GM19025 (cell line): ENCODE measurements around the gene PPP2R2B.
"Not testable (repeated sequence)": the region's sequence is repeated elsewhere in the genome, so short reads cannot be mapped to it uniquely, and the experiment has no call there.

Source experiments
- ATAC-seq: cut with Tn5 transposase; IDR thresholded peaks from one replicate; pipeline ENCODE4 v1.9.1; 2021; ENCODE audit warnings: mild to moderate bottlenecking, low read depth, moderate library complexity; ENCODE audit not compliant: unreplicated experiment

The PPP2R2B gene

DNA sequence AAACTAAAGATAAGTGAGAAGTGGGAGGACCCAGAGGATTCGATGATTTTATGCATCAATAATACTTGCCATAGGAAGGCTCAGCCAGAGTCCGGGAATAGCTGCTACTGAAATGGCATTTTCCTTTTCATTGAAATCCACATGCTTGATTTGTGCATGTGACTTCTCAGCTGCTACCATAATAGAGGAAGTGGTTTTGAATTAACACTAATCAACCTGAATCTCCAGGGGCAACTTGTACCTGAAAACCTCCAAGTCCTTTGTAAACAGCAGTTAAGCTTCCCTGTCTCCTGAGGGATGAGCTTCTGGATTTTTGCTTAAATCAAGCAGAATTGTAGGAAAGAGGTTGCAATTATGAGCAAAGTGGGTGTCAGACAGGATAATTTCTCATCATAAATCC, 124.9 kb downstream of the PPP2R2B start:
- ATAC-seq: no peak

DNA sequence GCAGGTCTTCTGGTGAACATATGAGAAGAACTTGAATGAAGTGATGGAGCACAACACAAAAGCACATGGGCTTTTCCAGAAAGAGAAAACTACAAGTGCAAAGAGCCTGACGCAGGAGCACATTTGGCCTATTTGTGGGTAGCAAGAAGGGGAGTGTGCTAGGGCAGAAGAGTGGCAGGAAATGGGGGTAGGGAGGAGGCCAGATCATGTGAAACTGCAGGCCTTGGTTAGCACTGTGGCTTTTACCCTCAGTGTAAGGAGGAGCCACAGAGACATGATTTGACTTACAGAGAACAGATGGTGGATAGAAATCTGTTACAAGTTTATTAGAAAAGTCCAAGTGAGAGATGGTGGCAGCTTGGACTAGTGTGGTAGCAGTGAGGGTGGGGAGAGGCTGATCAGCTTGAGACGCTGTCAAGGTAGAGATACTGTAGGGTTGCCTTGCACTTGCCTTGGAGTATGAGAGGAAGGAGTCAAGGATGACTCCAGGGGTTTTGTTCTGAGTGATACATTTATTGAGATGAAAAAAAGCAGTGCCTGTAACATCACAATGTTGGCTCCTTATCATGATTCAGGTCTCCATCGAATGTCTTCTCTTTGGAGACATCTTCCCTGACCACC, 126.7 kb downstream of the PPP2R2B start:
- peak; percentile 99 for ATAC-seq

DNA sequence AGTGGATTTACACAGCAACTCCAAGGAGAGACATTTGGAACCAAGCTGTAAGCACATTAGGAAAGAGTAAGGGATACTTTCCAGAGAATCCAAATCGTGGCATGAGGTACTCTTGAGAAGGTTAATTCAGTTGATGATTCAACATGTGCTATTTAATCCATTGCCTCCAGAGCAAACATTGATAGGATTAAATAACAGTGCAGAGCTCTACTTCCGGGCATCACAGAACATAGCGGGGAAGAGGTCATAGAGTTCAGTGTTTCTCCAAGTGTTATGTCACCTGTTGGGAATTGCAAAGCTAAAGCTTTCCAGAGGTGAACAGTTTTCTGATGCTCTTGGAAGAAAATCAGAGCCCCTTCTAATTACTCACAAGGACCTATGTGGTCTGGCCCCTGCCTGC, 127.5 kb downstream of the PPP2R2B start:
- ATAC-seq: no peak

DNA sequence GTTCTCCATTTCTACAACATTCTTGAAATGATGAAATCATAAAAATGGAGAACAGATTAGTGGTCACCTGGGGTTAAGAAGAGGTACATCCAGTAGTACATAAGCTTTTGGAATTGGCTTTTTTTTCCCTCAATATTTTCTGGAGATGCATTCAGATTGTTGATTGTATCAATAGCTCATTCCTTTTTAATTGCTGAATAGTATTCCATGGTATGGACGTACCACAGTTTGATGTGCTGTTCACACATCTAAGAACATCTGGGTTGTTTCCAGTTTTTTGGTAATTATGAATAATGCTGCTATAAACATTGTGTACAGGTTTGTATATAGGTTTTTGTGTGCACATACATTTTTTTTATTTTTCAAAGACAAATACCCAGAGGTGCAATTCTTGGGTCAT, 130.0 kb downstream of the PPP2R2B start:
- no peak for ATAC-seq

DNA sequence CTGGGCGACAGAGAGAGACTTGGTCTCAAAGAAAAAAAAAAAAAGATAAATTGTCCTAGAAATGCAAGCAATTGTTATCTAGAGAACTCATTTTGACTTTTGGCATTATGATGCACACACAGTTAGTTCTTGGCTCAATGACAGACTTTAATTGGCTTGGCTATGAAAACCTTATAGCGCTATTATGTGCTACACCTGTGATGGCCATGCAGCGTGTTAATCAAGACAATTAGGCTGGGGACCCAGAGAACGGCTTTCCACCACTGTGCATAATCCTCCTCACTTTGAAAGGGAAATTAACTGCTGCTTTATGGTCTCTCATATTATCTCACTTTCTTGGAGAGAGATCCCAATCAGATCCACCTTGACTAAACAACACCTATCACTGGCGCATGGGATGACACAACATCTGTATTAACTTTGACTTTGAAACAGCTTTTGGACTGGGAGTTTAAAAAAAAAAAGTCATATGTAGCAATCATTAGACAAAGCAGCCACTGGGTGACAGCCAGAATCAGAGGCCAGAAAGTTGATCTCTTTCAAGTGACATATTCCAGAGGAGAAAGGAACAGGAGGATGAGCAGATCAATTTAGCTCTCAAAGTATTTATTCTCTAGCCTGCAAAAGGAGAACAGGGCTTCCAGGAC, 132.5 kb downstream of the PPP2R2B start:
- ATAC-seq: no peak

DNA sequence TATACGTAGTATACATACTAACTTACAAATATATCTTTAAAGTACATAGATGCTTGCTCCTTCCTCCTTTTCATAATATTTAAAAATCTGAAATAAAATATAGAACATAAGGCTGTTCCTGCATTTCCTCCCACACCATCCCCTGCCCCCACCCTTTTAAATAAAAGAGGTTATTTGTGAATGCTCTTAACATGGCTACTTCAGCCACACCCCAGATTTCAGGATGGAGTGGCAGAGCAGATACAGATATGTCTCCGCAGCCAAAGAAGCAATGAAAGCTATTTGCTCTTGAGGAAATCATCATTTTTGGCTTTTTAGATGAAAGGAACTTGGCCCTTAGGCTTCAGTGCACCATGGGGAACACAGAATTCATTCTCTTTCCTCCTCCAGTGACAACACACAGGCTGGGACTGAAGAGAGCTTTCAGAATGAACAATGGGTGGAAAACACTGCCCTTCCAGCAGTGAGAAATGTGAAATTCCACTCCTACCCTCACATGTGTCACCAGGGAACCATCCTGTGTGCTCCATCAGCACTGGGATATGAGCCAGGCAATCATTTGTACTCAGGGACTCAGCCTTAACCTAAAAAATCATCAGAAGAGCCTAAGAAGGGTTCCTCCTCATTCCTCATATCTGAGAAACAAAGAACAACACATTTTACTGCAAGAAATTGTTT, 134.3 kb downstream of the PPP2R2B start:
- no peak for ATAC-seq

DNA sequence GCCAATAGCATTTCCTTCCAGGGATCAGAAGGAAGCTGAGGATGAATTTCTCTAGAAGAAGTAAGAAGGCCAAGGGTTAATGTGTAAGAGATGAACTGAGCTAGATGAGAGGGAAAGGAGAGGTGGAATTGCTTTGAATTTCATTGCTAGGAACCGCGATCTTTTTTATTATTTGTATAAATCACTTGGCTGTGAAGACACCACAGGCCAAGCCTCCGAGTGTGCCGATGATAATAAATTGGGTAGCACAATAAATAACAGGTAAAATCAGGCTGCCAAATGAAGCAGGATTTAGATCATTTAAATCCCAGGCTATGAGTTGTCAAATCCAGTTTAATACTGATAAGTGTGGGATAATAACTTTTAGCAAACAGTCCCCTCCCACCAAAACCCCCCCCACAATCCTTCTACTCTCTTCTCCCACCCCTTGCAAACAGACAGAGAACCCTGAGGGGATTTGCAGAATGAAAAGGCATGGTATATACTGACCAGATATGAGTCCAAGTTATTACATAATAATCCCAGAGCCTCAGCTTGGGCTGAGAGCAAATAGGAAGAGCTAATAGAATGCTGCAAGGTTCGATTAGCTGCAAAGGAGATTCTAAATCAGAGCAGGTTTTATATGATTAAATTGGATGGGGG, 143.5 kb downstream of the PPP2R2B start:
- ATAC-seq: no peak

DNA sequence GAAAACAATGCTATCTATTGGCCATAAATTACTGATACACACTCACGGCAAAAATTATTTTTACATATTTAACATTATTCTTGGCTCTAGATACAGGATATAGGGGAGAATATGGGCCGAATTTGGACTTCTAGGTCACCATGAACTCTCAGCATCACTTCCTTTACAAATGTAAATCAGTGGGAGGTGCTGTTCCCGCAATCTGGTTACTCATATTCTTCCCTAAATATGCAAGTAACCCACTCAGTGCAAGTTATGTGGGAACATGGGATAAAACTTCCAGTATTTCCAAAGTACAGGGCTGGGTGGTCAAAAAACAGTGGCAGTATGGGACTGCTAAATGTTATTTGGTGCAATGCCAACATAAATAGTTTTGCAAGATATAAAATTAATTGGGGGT, 145.6 kb downstream of the PPP2R2B start:
- ATAC-seq: no peak

DNA sequence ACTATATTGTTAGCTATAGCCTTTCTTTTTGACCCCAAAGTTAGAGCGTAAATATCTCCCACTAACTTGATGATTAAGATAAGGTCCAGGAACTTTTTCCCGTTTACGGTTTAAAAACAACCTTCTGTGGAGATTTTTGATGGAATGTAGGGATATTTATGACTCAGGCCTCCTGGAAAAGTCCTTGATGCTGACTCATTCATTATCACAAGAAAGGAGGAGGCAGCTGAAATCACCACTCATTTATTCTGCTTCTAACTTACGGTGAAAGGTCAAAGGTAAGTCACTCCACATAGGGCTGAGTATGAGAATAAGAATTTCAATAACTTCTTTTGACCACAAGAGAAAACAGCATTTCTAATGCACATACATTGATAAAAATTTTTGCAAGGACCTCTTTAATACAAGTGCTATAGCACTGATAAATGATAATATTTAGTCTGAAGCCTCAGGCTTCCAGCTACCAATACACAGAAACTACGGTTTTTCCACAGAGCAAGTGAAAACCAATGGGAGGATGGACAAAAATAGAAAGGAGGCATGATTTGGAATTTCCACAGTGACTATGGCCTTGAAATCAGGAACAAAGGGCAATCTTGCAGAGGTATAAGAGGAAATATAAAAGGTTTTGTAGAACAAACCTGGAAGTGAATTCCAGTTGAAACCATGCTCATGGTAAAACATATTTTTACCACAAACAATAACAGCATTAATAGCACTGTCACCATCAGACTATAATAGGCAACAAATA, 146.5 kb downstream of the PPP2R2B start:
- no peak for ATAC-seq

DNA sequence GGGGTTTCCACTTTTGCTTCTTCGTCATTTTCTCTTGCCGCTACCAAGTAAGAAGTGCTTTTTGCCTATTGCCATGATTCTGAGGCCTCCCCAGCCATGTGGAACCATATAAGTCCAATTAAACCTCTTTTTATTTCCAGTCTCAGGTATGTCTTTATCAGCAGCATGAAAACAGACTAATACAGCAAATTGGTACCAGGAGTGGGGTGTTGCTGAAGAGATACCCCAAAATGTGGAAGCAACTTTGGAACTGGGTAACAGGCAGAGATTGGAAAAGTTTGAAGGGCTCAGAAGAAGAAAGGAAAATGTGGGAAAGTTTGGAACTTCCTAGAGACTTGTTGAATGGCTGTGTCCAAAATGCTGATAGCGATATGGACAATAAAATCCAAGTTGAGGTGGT, 149.8 kb downstream of the PPP2R2B start:
- ATAC-seq: not testable (repeated sequence)

DNA sequence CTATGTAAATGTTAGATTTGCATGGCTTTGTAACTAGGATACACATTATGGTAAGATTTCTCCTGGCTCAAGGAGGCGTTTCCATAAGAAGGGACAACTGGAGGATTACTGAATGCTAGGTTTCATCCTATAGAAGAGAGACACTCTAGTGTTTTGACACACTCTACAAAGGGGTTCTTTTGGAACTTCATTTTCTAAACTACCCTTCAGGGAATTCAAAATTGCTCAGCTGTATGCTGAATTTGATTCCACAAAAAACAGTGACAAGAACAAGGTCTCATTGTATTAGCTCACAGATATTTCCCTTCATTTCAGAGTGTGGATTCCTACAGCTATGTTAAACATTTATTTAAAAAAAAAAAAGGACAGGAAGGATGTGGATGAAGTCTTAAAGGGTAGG, 151.7 kb downstream of the PPP2R2B start:
- ATAC-seq: no peak

DNA sequence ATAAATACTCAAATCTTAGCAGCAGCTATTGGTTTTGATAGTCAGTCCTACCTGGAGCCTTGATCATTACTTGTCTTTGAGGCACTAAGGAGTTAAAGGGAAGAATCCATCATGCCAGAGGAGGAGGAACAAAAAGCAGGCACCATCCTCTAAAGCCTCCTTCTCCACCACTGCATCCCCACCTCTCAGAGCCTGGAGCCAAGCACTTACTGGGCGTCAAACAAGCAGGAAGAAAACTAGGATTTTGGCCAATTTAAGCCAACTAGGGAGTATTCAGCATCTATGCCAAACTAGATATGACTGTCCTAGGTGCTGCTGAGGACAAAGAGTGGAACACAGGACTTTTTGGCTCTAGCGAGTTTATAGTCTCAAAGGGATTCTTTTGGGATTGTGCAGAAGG, 152.5 kb downstream of the PPP2R2B start:
- no peak for ATAC-seq

DNA sequence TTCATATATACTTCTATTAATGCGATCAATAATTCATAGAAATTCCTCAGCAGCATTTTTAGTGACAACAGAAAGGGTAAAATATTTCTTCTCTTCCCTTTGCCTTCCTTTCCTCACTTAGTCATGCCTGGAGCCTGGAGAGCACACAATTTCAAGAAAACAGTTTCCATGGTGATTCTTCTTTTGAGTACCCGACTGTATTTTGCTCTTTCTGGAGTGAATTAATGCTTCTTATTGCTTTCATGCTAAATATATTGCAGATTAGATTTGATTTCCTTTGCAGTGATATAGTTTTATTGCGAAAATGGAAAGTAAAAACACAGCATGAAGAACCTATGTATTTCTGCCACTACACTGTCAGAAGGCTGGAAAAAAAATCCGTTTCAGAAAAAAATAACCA, 153.5 kb downstream of the PPP2R2B start:
- no peak for ATAC-seq

DNA sequence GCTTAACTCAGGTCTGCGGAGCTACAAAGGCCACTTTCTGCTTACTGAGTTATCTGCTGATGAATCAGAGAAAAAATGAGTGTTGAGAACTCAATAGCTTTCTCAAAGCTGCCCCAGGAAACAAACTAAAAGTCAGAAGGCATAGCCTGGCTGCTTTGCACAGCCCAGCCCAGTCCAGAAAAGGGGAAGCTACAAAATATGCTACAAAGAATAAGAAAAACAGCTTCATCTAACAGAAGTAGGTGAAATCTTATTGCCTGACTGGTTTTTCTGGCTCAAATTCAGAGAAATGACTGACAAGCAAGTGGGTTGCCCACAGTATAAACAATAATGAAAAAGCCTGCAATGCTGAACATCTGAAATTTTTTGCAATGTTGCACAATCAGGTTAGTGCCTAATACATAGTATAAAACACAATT, 156.2 kb downstream of the PPP2R2B start:
- no peak for ATAC-seq

DNA sequence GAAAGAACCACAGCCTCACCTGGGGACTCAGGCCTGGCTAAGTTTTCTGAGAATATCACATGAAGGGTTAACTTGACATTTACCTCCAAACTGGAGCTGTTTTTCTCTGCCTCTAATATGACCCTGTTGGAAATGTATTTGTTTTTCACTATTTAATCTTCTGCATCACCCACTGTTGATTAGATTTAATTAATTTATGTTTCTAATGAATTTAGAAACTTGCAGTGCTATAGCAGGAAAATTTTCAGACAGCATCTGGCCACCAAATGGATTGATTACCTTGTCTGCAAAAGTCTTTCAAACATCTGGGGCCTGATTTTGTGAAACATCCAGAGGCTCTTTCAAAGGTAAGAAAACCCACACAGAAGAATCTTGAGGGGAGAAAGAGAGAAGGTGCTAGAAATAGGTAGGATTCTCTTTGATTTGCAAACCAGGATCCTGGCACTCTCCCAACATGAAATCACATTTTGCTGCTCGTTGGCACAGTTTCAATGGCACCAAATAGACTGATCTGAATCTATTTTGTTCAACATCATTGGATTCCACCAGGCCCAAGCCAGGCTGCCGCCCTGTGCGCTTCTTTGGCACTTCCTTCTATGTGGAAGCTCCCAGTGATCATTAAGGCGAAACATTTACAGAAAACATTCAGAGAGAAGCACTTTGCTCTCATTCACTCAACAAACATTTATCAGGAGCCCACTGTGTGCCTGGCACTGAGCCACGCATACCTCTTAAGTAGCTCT, 157.3 kb downstream of the PPP2R2B start:
- ATAC-seq: no peak

DNA sequence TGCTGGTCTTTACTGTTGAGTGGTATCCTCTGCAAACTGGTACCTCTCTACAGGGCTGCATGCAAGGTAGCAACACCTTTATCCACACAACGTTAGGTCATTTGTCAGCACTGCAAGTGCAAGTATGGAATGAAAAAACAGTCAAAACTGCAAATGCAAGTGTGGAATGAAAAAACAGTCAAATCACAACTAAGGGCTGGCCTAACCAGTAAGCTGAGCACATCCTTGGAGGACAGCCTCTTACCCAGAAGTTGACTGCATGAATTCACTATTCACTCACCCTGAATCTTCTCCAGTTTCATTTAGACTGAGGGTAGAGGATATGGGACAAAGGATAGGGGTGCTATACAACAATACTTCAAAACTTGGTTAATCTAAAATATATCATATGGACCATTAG, 158.4 kb downstream of the PPP2R2B start:
- ATAC-seq: no peak

DNA sequence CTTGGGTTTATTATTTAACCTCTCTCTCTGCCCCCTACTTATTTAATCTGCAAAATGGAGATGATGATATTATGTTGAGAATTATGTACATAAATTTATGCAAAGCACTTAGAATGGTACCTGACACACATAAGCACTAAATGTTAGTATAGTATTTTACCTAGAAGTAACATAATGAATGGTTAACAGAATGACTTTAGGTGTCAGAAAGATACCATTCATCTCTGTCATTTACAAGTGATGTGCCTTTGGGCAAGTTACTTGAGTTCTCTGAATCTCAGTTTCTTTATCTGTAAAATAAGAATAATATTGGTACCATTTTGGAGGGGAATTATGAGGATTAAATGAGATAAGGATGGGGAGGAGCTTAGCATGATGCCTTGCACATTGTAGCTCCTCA, 159.4 kb downstream of the PPP2R2B start:
- no peak for ATAC-seq

DNA sequence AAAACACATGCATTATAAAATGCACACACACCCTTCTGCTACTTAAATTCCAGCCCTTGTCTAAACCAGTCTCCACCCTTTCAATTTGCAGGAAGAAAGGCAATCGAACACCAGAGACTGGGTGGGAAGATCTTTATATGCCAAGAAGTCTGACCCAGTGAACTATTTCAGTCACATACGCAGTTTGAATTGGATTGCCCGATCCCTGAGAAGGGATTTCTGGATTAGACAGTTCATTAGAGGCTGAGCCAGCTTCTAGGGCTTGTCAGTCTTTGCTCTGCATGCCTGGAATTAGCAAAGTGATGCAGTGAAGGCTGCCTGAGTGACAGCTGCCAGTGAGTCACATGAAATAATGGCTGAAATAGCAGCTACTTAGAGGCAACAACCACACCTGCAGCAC, 159.9 kb downstream of the PPP2R2B start:
- no peak for ATAC-seq

DNA sequence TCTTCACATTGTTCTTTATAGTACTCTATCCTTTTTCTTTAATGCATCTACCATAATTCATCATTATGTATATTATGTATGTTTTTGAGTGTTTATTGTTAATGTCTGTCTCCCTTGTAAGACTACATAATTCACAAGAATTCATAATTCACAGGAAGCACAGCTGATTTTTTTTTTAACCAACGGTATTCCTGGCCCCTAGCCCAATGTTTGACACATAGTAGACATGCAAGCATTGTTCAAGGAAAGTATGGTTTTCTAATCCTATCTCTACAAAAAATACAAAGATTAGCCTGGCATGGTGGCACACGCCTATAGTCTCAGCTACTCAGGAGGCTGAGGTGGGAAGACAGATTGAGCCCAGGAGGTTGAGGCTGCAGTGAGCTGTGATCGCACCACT, 160.6 kb downstream of the PPP2R2B start:
- no peak for ATAC-seq

DNA sequence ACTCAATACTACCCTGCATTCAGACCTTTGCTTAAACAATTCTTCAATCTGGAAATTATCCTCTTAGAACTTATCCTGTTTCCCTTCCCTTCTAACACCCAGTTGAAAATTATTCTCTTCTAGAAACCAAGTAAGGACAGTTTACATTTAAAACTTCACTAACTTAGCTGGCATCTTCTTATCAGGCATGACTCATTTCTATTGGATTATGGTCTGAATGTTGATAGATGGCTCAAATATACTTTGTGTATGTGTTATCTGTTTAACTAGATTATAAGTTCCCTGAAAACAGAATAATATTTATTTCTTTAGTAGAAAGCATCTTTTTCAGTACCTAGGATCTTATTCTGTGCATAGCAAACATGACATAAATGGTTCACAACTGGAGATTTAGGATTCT, 161.9 kb downstream of the PPP2R2B start:
- no peak for ATAC-seq
